Measurements from ENCODE around the gene MYLIP.

MYLIP gene

GRCh38 chr6:16118825-16119224, 10.1 kb upstream of the MYLIP start:
- Histone ChIP-seq H3K4me2 (ENCODE audit: low read depth, low read length, poor library complexity, severe bottlenecking) (no peak overlapping the region), H3K36me3 (ENCODE audit: insufficient read depth, low read length) (no peaks in the 10 kb centered on the region), H3K4me1 (ENCODE audit: insufficient read depth, low read length, poor library complexity, severe bottlenecking) (no peaks in the 10 kb centered on the region), H3K4me3 (ENCODE audit: low read length, poor library complexity, severe bottlenecking) (no peak overlapping the region), H4K20me1 (ENCODE audit: insufficient read depth, low read length, poor library complexity, severe bottlenecking) (no peaks in the 10 kb centered on the region), H3K27me3 (ENCODE audit: insufficient read depth, low read length, poor library complexity, severe bottlenecking) (no peaks in the 10 kb centered on the region), H2AFZ (ENCODE audit: low read length) (no peak overlapping the region), H3K9me3 (ENCODE audit: insufficient read depth, low read depth, low read length) (no peaks in the 10 kb centered on the region), H3K9ac (ENCODE audit: low read depth, low read length, poor library complexity, severe bottlenecking) (no peak overlapping the region), H3K79me2 (ENCODE audit: insufficient read depth, low read length) (no peaks in the 10 kb centered on the region), H3K9me2 (replicated peaks; ENCODE audit: low read depth, low read length) (no peaks in the 10 kb centered on the region), H3F3A (ENCODE audit: low read depth) (no peaks in the 10 kb centered on the region)
- TF ChIP-seq CTCF (conservative IDR thresholded peaks at IDR 0.05; ENCODE audit: low read length) (no peak), EZH2phosphoT487 (IDR thresholded peaks at IDR 0.05; ENCODE audit: borderline replicate concordance) (no peak)

GRCh38 chr6:16121339-16121738, 7.5 kb upstream of the MYLIP start:
- no peaks in the 10 kb centered on the region for H4K20me1 ChIP-seq (ENCODE audit: insufficient read depth, low read length, poor library complexity, severe bottlenecking)
- TF ChIP-seq EZH2phosphoT487 (IDR thresholded peaks at IDR 0.05; ENCODE audit: borderline replicate concordance) (no peak), CTCF (conservative IDR thresholded peaks at IDR 0.05; ENCODE audit: low read length) (no peak)
- H3K4me3 ChIP-seq (ENCODE audit: low read length, poor library complexity, severe bottlenecking) = no peak overlapping the region
- H3K9me2 ChIP-seq (replicated peaks; ENCODE audit: low read depth, low read length) = no peaks in the 10 kb centered on the region
- no peaks in the 10 kb centered on the region for H3K4me1 ChIP-seq (ENCODE audit: insufficient read depth, low read length, poor library complexity, severe bottlenecking)
- H3K9ac ChIP-seq (ENCODE audit: low read depth, low read length, poor library complexity, severe bottlenecking) = no peak overlapping the region
- H3K36me3 ChIP-seq (ENCODE audit: insufficient read depth, low read length) = no peaks in the 10 kb centered on the region
- H3K79me2 ChIP-seq (ENCODE audit: insufficient read depth, low read length) = no peaks in the 10 kb centered on the region
- H2AFZ ChIP-seq (ENCODE audit: low read length) = no peak overlapping the region
- H3K27me3 ChIP-seq (ENCODE audit: insufficient read depth, low read length, poor library complexity, severe bottlenecking) = no peaks in the 10 kb centered on the region
- no peaks in the 10 kb centered on the region for H3F3A ChIP-seq (ENCODE audit: low read depth)
- H3K4me2 ChIP-seq (ENCODE audit: low read depth, low read length, poor library complexity, severe bottlenecking) = no peak overlapping the region
- no peaks in the 10 kb centered on the region for H3K9me3 ChIP-seq (ENCODE audit: insufficient read depth, low read depth, low read length)

GRCh38 chr6:16122197-16122596, 6.7 kb upstream of the MYLIP start:
- Histone ChIP-seq H3K27me3 (ENCODE audit: insufficient read depth, low read length, poor library complexity, severe bottlenecking) (no peaks in the 10 kb centered on the region), H3F3A (ENCODE audit: low read depth) (no peaks in the 10 kb centered on the region), H3K79me2 (ENCODE audit: insufficient read depth, low read length) (no peaks in the 10 kb centered on the region), H3K4me1 (ENCODE audit: insufficient read depth, low read length, poor library complexity, severe bottlenecking) (no peaks in the 10 kb centered on the region), H3K4me3 (ENCODE audit: low read length, poor library complexity, severe bottlenecking) (no peak overlapping the region), H3K9me3 (ENCODE audit: insufficient read depth, low read depth, low read length) (no peaks in the 10 kb centered on the region), H3K36me3 (ENCODE audit: insufficient read depth, low read length) (no peaks in the 10 kb centered on the region), H2AFZ (ENCODE audit: low read length) (no peak overlapping the region), H3K9ac (ENCODE audit: low read depth, low read length, poor library complexity, severe bottlenecking) (no peak overlapping the region), H3K4me2 (ENCODE audit: low read depth, low read length, poor library complexity, severe bottlenecking) (no peak overlapping the region), H4K20me1 (ENCODE audit: insufficient read depth, low read length, poor library complexity, severe bottlenecking) (no peaks in the 10 kb centered on the region), H3K9me2 (replicated peaks; ENCODE audit: low read depth, low read length) (no peaks in the 10 kb centered on the region)
- TF ChIP-seq EZH2phosphoT487 (IDR thresholded peaks at IDR 0.05; ENCODE audit: borderline replicate concordance) (no peak), CTCF (conservative IDR thresholded peaks at IDR 0.05; ENCODE audit: low read length) (no peak)

Data from Loucy (cell line).